DMS79 treated with DMSO at 0.1 percent for 48 hours (cell line): ENCODE measurements around the gene ZNF74.
A peak's percentile ranks its signal among the peaks of the same experiment; 100 is the strongest.
"Not testable (repeated sequence)": the region's sequence is repeated elsewhere in the genome, so short reads cannot be mapped to it uniquely, and the experiment has no call there.

Experiments used
- DNase-seq: peaks from one replicate; lab custom pipeline; 2025; lab: John Stamatoyannopoulos, UW

Gene ZNF74

DNA sequence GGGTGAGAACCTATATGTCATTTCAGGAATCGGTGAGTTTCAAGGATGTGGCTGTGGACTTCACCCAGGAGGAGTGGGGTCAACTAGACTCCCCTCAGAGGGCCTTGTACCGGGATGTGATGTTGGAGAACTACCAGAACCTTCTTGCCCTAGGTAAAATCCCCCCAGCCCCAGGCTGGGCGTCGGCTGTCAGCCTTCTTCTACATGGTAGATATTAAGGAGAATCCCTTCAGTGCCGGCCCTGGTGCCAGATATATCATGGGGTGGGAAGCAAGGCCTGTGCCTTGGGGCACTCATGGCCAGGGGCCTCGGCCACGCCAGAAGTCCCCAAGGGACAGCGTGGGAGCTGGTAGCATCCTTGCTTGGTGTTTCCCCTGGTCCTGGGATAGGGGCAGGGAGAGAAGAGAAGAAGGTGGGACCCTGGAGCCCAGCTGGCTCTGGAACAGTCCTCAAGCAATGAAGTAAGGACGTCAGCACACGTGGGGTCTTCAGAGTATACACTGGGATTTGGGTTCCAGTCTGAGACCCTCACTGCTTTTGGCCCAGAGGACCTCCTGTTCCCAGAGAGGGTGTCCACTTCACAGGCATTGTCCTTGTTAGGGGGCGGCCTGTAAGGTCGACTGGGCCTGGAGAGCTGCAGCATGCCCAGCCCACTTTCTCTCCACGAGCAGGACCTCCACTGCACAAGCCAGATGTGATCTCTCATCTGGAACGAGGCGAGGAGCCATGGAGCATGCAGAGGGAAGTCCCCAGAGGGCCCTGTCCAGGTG, 6.8 kb downstream of the ZNF74 start:
- DNase-seq, result no peak

DNA sequence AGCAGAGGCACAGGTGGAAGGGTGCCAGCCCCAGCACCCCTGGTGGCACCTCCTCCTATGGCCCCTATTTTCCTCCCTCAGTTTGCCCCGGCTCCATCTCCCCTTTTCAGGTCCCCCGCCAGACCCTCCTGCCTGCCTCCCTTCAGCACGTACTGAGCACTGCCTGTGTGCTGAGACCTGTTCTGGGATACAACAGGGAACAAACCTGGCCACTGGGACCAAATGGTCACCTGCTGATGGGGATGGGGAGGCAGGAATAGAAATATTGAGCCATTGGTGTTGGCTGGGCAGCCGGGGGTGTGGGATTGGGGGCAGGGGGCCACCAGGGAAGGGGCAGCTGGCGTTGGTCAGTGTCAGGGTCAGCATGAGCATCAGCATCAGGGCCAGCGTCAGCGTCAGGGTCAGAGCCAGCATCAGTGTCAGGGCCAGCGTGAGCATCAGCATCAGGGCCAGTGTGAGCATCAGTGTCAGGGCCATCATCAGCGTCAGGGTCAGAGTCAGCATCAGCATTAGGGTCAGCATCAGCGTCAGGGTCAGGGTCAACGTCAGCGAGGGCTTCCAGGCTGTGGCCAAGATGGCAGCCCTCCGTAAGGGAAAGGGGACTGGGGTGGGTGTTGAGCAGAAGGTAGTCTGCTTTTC, 7.5 kb downstream of the ZNF74 start:
- DNase-seq, result no peak

DNA sequence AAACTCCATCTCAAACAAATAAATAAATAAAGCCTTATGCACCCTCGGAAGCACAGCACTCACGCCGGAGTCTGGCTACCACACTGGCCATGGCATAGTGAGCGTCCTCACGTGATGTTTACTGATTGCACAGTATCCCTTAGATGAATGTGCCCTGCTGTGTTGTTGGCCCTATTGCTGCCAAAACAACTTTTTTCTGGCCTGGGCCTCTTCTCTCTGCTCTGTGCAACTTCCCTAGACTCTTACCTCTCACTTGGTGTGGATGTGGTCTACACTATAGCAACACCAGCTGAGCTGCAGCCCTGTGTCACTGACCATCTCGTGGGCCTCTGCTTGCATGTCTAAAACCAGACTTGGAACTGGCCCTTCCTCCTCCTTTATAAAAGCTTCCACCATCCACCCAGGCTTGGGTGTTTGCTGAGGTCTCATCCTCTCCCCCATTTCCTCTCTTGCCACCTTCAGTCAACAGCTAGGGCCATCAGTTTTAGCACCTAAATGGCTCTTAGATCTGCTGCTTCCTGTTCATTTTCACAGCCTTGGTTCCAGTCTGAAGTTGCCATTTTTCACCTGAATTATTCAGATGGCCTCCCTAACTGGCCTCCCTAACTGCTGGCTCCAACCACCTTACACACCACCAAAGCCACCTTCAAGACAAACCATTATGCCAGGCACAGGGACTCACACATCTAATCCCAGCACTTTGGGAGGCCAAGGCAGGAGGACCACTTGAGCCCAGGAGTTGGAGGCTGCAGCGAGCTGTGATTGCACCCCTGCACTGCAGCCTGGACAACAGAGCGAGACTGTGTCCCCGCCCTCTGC, 9.2 kb downstream of the ZNF74 start:
- no peak for DNase-seq

DNA sequence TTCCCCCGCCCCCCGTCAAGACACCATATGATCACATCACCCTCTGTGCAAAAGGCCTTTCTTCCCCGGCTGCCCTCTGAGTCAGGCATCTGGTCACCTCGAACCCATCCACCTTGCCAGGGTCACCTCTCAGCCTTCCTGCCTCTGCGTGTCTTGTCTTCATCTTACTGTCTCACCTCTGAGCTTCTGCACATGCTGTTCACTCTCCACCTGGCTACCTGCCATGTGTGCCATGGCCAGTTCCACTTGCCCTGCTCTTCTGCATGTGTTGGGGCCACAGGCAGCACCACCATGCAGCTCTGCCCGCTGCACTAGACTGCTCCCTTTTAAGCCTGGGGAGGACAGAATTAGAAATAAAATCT, 9.8 kb downstream of the ZNF74 start:
- no peak for DNase-seq

DNA sequence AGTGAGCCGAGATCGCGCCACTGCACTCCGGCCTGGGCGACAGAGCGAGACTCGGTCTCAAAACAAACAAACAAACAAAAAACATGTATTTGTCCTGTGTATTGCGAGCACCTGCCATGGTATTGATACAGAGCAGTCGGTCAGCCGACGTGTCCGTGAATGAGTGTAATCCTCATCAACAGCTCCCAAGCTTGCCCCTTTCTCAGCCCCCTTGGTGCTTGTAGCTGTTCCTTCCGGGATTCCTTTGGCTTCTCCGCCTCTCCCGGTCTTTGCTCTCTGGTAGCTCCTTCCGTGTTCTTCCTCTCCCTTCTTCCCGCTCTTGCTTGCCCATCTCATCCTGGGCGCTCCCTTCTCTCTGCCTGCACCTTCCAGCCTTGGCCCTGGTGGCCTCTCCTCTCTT, 10.9 kb downstream of the ZNF74 start:
- no peak for DNase-seq

DNA sequence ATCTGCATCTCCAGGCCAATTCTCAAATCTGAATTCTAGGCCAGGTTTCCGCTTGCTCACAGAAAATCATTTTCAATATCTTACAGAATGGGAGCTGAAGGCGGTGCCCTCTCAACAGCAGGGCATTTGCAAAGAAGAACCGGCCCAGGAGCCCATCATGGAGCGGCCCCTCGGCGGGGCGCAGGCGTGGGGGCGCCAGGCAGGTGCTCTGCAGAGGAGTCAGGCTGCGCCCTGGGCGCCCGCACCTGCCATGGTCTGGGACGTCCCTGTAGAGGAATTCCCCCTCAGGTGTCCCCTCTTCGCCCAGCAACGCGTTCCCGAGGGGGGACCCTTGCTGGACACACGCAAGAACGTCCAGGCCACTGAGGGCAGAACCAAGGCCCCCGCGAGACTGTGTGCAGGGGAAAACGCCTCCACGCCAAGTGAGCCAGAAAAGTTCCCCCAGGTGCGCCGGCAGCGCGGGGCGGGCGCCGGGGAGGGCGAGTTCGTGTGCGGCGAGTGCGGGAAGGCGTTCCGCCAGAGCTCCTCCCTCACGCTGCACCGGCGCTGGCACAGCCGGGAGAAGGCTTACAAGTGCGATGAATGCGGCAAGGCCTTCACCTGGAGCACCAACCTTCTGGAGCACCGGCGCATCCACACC, 11.5 kb downstream of the ZNF74 start:
- no peak for DNase-seq

DNA sequence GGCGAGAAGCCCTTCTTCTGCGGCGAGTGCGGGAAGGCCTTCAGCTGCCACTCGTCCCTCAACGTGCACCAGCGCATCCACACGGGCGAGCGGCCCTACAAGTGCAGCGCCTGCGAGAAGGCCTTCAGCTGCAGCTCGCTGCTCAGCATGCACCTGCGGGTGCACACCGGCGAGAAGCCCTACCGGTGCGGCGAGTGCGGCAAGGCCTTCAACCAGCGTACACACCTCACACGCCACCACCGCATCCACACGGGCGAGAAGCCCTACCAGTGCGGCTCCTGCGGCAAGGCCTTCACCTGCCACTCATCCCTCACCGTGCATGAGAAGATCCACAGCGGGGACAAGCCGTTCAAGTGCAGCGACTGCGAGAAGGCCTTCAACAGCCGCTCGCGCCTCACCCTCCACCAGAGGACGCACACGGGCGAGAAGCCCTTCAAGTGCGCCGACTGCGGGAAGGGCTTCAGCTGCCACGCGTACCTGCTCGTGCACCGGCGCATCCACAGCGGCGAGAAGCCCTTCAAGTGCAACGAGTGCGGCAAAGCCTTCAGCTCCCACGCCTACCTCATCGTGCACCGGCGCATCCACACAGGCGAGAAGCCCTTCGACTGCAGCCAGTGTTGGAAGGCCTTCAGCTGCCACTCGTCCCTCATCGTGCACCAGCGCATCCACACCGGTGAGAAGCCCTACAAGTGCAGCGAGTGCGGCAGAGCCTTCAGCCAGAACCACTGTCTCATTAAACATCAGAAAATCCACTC, 12.2 kb downstream of the ZNF74 start:
- peak; percentile 8 for DNase-seq

DNA sequence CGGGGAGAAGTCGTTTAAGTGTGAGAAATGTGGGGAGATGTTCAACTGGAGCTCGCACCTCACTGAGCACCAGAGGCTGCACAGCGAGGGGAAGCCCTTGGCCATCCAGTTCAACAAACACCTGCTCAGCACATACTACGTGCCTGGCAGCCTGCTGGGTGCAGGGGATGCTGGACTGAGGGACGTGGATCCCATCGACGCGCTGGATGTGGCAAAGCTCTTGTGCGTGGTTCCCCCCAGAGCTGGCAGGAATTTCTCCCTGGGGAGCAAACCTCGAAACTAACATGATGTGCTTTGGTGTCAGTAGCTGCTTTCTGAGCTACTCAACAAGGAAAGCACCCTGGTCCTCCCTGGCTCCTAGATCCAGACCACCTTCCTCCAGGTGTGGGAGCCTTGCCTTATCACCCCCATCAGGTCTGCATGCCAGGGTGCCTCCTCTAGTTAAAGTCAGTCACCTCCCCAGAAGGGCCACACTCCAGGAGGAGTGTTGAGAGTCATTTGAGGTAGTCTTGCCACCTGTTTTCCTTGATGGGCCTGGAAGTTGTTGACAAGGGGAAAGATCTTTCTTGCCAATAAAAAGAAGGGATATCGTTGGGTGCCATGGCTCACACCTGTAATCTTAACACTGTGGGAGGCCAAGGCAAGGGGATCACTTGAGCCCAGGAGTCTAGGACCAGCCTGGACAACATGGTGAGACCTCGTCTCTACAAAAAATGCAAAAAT, 12.9 kb downstream of the ZNF74 start:
- no peak for DNase-seq

DNA sequence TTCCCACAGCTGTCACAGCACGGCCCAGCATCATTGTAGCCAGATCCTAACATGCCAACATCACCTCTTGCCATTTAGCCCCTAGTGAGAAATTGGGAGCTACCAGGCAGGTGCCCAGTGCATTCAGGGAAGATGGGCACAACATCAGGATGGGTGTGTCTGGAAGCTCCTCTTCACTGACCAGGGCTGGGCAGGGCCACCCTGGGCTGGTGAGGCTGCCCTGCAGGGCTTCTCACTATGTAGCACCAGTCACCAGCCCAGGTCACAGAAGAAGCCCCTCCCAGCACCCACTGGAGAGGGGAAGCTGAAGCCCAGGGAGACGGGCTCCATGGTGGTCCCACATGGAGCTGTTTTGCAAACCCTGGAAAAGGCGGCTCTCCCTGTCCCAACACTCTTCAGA, 13.9 kb downstream of the ZNF74 start:
- DNase-seq, result no peak

DNA sequence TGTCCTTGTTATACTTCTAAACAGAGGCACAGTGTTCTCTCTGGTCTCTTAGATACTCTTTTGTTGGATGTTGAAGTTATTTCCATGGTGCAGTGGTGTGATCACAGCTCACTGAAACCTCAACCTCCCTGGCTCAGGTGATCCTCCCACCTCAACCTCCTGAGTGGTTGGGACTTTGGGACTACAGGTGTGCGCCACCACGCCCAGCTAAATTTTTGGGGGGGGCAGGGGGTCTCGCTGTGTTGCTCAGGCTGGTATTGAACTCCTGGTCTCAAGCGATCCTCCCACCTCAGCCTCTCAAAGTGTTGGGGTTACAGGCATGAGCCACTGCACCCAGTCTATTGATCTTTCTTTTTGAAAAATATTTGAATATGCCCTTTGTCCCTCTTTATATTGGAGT, 14.9 kb downstream of the ZNF74 start:
- no peak for DNase-seq

DNA sequence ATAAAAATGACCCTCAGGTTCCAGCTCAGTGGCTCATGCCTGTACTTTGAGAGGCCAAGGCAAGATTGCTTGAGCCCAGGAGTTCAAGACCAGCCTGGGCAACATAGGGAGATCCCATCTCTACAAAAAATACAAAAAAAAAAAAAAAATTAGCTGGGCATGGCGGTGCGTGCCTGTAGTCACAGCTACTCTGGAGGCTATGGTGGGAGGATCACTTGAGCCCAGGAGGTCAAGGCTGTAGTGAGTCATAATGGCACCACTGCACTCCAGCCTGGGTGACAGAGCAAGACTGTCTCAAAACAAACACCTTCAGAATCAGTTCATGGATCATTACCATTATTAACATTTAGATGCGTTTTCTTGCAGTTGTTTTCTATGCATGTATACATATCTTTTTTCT, 15.4 kb downstream of the ZNF74 start:
- DNase-seq, result not testable (repeated sequence)

DNA sequence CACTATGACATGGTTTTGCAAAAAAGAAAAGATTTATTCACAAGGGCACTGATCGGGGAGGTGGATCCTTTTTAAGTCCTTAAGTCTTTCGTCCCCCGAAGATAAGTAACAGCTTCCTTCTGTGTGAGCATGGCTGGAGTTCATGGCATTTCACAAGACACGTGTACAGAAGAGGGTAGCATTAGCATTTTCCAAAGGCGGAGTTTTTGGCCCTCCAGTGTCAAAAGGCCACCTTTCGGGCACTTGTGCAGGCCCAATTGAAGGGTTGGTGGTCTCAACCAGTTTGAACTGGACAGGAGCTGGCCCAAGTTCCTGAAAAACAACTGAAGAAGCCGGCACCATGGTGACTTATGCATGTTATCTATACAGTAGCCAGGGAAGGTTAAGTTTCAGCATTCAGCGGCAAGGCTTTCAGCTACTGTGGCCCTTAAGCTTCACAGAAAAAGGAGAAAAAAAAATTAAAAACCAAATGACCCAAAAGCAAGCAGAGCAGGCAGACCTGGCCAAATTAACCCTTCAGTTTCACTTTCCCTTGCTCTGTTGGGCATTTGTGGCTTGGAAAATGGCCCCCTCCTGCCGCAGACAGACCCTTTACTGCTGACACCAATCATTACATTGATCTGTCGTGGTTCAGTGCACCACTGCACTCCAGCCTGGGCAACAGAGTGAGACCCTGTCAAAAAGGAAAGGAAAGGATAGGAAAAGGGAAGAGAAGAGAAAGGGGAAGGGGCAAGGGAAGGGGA, 18.7 kb downstream of the ZNF74 start:
- DNase-seq, result no peak

DNA sequence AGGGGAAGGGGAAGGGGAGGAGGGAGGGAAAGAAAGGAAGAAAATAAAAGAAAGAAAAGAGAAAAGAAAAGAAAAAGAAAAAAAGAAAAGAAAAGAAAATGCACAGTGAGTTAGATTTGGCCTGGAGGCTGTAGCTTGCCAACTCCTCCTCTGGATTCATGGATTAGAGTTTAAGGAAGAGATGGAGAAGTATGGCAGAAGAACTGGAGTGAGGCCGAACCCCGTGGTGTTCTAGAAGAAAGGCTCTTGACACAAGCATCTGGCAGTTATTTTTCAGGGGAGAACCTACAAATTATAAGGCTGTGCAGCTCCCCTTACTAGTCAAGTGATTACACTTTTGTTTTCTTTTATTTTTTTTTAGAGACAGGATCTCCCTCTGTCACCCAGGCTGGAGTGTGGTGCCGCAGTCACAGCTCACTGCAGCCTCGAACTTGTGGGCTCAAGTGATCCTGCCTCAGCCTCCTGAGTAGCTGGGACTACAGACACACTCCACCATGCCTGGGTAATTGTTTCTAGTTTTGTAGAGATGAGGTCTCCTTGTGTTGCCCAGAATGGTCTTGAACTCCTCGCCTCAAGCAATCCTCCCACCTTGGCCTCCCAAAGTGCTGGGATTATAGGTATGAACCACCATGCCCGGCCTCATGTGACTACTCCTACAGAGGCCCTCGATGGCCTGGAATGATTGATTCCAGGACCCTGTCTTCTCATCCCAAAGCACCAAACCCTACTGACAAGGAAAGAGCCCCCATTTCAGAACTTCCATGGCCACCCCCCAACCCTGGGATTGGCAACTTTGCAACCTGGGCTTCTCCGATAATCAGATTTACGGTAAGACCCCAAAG, 19.5 kb downstream of the ZNF74 start:
- no peak for DNase-seq

DNA sequence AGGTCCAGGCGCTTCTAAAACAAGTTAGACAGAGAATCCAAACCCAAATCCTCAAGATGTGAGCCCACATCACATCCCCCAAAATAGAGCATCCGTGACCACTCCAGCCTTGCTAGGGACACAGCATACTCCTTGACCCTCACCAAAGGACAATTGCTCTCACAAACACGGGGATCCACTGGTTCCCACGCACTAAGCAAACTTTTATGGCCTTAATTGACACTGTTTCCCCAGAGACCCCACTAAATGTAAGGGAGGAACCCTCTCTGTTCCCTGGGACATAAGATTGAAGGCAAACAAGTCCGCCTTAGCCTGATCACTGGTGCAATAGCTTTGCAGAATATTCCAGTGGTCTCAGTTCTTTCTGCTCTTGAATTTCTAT, 20.1 kb downstream of the ZNF74 start:
- DNase-seq, result no peak

DNA sequence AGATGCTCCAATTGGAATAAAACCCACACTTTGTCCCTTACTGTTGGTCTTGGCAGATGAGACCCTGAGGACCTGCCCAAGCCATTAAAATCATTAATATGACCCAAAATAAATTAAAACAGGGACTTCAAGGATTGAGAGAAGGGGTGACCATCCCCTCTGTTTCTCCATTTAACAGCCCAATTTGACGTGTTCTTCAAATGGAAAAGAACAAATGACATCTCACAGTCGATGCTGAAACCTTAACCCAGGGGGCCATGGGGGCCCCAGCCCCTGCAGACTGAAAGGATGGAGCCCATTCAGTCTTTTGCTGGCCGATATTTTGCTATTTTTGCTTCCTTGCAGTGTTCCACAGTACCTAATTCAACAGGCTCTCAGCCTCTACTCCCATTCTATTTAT, 20.5 kb downstream of the ZNF74 start:
- no peak for DNase-seq

DNA sequence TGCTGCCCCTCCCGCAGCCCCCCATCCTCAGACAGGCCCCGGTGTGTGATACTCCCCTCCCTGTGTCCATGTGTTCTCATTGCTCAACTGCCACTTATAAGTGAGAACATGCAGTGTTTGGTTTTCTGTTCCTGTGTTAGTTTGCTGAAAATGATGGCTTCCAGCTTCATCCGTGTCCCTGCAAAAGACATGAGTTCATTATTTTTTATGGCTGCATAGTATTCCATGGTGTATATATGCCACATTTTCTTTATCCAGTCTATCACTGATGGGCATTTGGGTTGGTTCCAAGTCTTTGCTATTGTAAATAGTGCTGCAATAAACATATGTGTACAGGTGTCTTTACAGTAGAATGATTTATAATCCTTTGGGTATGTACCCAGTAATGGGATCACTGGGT, 21.3 kb downstream of the ZNF74 start:
- not testable (repeated sequence) for DNase-seq

DNA sequence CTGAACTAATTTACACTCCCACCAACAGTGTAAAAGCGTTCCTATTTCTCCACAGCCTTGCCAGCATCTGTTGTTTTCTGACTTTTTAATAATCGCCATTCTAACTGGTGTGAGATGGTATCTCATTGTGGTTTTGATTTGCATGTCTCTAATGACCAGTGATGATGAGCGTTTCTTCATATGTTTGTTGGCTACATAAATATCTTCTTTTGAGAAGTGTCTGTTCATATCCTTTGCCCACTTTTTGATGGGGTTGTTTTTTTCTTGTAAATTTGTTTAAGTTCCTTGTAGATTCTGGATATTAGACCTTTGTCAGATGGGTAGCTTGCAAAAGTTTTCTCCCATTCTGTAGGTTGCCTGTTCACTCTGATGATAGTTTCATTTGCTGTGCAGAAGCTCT, 21.7 kb downstream of the ZNF74 start:
- not testable (repeated sequence) for DNase-seq

DNA sequence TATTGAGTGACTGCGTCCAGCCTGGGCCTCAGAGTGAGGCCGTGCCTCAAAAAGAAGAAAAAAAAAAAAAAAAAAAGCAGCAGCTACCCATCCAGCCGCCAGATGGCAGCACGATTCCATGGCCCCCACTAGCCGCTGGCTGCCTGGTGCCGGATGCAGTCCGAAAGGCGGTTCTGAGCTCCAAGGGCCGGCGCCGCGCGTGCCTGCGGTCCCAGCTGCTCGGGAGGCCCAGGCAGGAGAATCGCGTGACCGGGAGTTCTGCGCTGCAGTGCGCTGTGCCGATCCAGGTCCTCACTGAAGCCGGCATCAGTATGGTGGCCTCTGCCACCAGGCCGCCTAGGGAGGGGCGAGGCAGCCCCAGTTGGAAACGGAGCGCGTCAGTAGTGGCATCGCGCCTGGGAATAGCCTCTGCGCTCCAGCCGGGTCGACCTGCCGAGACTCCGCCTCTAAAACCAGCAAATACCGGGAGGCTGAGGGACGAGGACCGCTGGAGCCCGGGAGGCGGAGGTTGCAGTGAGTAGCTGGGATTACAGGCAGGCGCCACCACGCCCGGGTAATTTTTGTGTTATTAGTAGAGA, 24.3 kb downstream of the ZNF74 start:
- DNase-seq, result peak; percentile 26

DNA sequence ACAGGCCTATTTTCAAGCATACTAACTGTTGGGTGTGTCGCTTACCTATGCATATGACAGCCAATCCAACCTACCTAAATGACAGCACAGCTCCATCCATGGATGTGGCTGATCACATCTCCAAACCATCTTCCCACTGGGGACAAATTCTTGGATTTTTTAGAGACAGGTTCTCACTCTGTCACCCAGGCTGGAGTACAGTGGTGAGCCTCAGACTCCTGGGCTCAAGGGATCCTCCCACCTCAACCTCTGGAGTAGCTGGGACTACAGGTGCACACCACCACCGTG, 25.7 kb downstream of the ZNF74 start:
- DNase-seq, result no peak
